ENCODE results near the gene AKAP10.
"Not testable (repeated sequence)": the region's sequence is repeated elsewhere in the genome, so short reads cannot be mapped to it uniquely, and the experiment has no call there.

AKAP10 gene, protein sequence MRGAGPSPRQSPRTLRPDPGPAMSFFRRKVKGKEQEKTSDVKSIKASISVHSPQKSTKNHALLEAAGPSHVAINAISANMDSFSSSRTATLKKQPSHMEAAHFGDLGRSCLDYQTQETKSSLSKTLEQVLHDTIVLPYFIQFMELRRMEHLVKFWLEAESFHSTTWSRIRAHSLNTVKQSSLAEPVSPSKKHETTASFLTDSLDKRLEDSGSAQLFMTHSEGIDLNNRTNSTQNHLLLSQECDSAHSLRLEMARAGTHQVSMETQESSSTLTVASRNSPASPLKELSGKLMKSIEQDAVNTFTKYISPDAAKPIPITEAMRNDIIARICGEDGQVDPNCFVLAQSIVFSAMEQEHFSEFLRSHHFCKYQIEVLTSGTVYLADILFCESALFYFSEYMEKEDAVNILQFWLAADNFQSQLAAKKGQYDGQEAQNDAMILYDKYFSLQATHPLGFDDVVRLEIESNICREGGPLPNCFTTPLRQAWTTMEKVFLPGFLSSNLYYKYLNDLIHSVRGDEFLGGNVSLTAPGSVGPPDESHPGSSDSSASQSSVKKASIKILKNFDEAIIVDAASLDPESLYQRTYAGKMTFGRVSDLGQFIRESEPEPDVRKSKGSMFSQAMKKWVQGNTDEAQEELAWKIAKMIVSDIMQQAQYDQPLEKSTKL

DNA sequence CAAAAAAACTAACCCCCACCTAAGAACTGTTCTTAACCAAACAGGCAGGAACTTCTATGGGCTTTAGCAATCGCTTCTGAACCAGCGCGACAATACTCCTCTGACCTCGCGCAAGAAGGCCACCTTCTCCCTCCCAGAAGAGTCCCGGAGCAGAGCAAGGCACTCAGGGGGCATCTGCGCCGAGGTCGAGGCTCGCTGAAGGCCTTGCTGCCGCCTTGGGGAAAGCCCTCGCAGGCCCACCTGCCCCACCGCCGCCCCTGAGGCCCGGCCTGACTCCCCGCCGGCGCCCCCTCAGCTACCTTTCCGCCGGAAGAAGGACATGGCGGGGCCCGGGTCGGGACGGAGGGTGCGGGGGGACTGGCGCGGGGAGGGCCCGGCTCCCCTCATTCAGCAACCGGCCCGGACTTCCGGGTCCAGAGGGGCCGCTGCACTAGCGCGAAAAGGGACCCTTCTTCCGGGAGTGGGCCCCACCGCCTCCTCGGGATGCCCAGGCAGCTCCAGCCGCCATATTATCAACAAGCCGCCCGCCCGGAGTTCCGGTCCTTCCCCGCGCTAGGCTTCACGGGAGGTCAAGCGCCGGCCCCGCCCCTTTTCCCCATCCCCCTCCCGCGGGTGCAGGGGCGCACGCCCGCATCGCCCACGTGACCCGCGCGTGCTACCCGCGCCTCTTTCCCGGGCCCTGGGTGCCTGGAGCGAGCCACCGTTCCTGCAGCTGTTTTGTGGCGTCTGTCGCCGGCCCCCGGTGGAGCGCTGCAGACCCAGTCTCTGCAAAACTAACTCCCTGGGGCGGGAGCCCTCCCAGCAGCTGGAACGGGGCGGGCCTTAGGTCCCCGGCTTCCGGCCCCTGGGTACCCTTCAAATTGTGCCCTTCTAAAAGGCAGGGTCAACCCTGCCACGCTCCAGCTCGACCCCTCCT is at the start of gene AKAP10:
AKAP10 (minus strand) TSS at position 536 of the 916 bp plus-strand sequence; CDS start at position 387, 149 bp downstream.
- DNase-seq (ENCODE audit: low spot score), result peak; percentile 88

DNA sequence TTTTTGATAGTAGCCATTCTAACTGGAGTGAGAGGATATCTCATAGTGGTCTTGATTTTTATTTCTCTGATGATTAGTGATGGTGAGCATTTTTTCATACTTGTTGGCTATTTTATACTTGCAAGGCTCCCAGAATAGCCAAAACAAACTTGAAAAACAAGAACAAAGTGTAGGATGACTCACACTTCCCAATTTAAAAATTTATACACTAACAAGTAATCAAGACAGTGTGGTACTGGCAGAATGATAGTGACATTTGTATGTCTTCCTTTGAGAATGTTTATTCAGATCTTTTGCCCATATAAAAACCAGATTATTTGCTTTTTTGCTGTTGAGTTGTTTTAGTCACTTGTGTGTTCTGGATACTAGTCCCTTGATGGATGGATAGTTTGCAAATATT is 49.3 kb upstream of the AKAP10 start:
- DNase-seq (ENCODE audit: low spot score), result no peak

DNA sequence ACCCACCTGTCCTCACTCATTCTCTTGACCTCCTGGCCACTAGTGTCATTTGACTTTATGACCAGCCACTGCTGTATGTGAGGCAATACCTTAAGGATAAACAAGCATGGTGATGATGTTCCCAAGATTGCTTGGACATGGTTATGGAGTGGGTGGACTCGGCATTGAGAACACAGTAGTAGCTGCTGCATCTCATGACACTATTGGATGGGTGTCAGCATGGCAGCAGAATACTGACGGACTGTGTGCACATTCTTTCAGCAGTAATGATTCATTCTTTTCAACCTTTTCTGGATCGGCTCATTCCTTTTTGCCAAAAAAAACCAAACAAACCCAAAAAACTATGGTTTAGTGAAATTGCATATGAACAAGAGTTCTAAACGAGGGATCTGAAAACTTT is 45.1 kb upstream of the AKAP10 start:
- no peak for DNase-seq (ENCODE audit: low spot score)

DNA sequence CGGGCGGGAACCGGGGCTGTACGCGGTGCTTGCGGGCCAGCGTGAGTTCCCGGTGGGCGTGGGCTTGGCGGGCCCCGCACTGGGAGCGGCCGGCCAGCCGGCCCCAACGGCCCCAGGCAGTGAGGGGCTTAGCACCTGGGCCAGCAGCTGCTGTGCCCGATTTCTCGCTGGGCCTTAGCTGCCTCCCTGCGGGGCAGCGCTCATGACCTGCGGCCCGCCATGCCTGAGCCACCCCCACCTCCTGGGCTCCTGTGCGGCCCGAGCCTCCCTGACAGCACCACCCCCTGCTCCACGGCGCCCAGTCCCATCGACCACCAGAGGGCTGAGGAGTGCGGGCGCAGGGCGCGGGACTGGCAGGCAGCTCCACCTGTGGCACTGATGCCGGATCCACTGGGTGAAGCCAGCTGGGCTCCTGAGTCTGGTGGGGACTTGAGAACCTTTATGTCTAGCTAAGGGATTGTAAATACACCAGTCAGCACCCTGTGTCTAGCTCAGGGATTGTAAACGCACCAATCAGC is 38.9 kb upstream of the AKAP10 start:
- not testable (repeated sequence) for DNase-seq (ENCODE audit: low spot score)

DNA sequence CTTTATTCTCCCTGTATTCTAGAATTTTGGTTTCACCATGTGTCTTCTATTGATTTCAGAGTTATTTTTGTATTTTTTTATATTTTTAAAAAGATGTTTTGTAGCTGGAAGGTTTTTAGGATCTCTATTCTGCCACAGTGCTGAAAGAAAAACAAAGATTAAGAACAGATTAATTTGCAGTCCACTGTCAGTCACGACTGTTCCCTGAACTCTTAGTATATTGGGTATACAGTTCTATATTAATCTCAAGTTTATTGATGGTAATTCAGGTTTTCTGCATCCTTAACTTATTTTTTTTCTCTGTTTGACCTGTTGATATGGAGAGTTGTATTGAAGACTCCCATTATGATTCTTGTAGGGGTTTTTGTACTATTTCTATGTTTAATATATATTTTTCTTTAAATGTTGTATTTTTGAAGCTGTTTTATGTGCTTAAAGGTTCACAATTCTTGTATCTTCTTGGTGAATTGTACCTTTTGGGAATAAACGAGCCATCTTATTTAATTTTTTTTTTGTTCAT is 34.4 kb upstream of the AKAP10 start:
- no peak for DNase-seq (ENCODE audit: low spot score)

DNA sequence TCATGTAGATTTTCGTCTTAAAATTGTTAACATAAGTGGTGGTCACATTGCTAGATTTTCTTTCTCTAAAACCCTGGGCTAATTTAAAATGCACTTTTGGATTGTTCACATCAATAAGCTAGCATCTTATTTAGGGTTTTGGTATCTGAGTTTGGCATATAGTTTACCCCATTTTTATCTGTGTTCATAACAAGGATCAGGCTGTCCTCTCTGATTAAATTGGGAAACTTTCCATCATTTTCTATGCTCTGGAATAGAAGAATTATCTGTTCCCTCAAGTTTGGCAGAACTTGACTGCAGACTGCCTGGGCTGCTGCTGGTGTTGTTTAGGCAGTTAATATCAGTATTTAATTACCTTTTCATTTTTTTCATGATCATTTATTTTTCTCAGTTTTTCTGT is 33.3 kb upstream of the AKAP10 start:
- no peak for DNase-seq (ENCODE audit: low spot score)

DNA sequence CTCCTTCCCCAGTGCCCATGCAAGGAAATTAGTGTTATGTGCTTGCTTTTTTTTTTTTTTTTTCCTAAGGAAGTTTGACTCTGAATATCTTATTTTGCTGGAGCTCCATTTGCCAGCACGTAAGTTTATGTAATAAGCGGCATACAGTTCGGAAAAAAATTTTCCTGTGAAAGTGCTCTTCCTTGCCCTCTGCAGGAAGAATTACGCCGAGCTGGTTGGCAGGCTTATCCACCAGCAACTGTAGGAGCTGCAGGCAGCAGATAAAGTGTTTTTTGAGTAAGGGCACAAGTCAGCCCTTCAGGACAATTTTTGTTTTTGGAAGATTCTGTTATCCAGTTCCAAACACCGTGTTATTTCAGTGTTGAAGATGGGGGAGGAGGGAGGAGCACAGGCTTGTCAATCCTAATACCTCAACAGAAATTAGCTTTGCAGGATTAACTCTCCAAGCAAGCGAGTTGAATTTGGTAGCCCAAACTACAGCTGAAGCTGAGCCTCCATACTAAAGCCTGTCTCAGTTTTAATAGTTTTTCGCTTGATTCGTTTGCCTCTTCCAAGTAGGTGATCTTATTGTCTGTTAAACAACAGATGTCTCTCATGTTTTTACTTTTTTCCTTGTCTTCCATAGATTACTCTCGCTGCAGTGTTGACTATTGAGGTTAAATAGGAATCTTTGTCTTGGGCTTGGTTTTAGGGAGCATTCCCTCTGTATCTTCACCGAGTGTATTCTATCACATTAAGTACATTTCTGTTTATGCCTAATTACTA is 32.7 kb upstream of the AKAP10 start:
- no peak for DNase-seq (ENCODE audit: low spot score)

DNA sequence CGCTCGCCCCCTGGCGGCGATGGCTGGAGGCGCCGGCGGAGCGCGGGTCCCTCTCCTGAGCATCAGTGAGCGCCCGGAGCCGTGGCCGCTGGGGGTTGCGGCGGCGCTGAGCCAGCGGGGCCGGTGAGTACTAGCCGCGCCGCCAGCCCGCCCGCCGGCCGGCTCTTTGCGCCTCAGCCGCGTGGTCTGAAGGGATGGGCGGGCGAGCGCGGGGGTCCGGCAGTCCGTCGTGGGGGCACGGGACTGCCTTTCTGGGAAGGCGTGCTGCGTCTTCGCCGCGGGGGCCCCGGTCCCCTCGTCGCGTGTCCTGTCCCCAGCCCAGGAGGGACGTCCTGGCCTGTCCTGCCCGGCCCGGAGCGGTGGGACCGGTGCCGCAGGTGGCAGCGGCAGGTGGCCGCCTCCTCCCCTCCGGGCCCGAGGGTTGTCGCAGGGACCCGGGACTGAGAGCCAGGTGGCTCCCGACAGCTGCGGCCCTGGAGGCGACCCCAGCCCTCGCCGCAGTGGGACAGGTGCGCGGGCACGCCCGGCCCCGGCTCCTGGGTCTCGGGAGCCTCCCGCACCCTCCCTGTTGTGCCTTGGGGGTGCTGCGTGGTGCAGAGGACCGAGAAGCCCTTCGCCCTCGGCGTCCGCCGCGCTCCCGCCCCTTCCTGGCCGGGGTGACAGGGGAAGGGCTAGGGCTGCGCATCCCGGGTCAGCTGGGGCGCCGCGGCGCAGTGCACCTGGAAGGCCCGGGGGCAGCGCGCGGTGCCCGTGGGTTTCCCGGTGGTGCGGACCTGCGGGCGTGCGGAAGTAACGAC is 31.9 kb upstream of the AKAP10 start, which contains the start of gene SPECC1:
SPECC1 (plus strand) TSS at position 58 of the 797 bp plus-strand sequence. CDS start 87,293 bp downstream, outside the sequence.
- DNase-seq (ENCODE audit: low spot score), result peak; percentile 5

DNA sequence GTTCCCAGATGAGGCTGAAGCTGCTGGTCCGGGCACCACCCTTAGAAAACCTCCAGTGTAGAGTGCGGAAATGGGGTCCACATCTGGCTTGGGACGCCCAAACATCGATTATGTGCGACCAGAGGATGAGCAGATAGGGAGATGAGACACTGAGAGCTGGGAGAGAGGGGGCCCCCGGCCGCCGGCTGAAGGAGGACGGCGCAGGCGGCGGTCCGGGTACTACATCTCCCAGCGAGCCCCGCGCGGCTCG is 31.3 kb upstream of the AKAP10 start:
- peak; percentile 79 for DNase-seq (ENCODE audit: low spot score)

DNA sequence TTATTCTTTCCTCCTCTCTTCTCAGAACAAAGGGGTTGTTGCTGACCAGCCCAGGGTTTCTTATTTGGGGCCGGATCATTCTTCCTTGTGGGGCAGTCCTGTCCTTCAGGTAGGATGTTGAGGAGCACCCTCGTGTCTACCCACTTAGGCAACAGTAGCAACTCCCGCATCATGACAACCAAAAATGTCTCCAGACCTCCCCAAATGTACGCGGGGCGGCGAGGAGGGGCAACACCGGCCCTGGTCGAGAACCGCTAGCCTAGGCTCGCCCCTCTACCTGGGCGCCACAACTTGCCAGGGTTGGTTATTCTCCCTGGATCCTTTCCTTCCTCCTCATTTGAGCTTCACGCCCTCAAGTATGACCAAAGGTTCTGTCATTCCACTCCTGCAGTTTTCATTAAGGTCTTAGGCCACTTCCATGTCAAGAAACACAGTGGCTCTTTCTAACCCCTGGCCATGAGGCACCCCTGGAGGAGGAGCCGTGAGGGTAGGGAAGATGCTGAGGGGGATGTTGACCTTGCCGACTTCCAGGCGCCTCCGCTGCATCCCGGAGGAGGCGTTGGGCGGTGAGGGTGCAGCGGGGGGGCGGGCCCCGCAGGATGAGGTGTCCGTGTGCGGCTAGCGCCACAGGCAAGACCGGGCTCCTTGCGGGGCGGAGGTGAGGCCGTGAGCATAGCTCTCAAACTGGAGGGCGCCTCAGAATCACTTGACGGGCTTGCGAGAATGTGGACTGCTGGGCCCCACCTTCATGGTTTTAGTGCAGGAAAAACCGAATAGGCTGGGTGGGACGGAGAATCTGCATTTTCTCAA is 30.8 kb upstream of the AKAP10 start:
- peak; percentile 3 for DNase-seq (ENCODE audit: low spot score)

DNA sequence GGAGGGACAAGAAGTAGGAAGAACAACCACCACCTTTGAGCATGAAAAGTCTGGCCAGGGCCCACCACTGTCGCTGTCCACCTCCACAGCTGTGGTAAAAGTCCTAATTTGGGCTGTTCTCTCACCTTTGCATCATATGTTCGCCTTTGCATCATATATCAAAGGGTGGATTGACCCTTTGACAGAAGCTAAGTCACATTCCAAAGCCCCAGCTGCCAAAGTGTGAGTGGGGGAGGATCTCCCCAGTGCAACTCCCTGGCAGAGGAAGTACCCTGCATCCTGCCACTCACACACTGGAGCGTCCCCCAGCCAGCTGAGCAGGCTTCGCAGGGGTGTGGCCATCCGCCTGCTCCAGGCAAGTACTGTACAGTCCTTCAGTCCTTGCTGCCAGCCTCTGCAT is 18.9 kb upstream of the AKAP10 start:
- no peak for DNase-seq (ENCODE audit: low spot score)

DNA sequence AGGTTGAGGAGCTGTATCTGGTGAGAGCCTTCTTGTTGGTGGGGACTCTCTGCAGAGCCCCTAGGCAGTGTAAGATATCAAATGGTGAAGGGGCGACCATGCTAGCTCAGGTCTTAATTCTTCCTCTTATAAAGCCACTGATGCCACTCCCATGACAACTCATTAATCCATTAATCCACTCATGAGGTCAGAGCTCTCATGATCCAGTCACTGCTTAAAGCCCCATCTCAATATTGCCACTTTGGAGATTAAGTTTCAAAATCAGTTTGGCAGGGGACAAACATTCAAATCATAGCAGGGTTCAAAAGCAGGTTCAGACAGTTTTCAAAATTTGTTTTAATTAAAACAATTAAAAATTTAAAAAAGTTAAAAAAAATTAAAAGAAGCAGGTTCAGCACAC is 18.5 kb upstream of the AKAP10 start:
- DNase-seq (ENCODE audit: low spot score), result no peak

DNA sequence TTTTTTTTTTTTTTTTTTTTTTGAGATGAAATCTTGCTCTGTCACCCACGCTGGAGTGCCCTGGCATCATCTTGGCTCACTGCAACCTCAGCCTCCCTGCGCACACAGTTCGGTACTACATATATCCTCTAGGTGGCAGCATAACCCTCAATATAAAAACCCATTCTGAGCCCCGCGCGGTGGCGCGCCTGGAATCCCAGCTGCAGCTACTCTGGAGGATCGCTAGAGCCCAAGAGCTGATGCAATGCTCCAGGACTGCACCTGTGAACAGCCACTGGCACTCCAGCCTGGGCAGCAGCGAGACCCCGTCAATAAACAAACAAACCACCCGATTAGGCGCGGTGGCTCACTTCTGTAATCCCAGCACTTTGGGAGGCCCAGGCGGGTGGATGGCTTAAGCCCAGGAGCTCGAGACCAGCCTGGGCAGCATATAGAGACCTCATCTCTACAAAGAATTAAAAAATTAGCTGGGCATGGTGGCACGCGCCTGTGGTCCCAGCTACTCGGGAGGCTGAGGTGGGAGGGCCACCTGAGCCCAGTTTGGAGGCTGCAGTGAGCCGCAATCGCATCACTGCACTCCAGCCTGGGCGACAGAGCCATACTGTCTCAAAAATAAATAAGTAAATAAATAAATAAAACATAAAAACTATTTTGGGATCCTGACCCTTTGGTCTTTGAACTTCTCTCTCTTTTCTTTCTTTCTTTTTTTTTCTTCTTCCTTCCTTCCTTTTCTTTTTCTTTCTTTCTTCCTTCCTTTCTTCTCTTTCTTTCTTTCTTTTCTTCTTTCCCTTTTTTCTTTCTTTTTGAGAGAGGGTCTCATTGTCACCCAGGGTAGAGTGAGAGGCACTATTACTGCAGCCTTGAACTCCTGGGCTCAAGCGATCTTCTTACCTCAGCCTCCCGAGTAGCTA is 15.4 kb upstream of the AKAP10 start:
- DNase-seq (ENCODE audit: low spot score), result peak; percentile 72

DNA sequence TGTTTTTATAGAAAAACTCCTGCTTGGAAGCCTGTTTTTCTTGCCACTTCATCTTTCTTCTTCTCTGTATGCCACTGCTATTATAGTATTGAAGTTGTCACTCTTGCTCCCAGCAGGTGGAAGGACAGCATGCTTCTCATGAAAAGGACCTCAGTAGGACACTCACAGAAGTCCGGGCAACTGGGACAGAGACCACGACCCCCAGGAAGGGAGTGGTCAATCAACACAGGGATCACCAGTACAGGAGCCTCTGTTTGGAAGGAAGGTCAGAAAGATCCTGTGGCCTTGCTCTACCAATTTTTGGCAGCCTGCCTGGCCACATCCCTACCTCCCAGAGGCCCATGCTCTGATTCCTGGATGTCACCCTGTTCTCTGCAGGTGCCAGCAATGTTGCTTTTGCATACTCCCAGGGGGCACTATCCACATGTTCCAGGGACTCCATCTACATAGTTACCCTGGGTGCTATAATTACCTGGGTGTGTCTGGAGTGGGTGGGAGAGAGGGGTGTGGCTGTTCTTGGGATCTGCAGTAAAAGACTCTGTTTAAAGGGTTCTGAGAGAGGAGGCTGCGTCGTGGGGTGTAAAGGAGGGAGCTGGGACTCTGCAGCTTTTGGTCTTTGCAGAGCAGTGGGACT is 13.7 kb upstream of the AKAP10 start:
- no peak for DNase-seq (ENCODE audit: low spot score)

DNA sequence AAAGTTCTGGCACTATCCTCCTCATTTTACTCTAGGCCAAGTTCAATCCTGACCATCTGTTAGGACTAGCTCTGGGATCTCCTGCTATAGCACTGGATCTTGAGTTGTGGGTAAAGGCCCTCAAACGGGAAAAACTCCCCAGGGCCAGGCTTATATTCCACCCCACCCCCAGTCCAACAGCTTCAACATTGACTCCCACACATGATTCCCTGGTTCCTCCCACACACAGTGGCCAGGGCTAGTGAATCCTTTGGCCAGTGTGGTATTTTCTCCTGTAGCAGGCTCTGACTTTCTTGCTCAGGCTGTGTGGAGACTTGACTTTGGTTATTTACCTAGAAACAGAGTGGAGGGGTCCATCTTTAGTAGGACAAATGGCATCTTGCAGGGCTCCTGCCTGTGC is 10.3 kb upstream of the AKAP10 start:
- DNase-seq (ENCODE audit: low spot score), result no peak

DNA sequence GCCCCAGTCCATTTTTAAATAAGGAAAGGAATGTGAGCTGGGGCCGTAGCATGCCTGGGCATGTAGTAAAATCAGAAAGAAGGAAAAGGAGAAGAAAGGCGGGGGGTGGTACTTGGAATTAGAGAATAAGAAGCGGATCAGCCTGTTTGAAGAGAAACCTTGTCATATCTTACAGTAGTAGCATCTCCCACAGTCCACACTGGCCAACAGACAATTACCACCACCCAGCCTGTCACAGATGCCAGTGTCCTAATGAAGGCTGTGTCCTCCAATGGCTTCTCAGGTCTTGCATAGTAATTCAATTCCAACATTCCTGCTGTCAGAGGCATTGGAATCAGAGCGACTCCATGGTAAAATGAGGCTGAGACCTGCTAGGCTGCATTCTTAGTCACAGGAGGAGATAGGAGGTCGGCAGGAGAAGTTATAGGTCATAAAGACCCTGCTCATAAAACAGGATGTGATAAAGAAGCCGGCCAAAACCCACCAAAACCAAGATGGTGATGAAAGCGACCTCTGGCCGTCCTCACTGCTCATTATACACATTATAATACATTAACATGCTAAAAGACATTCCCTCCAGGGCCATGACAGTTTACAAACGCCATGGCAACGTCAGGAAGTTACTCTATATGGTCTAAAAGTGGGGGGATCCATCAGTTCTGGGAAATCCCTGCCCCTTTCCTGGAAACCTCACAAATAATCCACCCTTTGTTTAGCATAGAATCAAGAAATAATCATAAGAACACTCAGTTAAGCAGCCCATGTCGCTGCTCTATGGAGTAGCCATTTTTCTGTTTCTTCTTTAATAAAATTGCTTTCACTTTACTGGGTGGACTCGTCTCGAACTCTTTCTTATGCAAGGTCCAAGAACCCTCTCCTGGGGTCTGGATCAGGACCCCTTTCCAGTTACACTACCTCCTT is 9.6 kb upstream of the AKAP10 start:
- no peak for DNase-seq (ENCODE audit: low spot score)

All from CD4-positive, alpha-beta T cell treated with Interleukin-6 at 100 ng/mL for 8 hours (primary cell).